ENCODE results near the gene DBNDD1.
"Not testable (repeated sequence)": the region's sequence is repeated elsewhere in the genome, so short reads cannot be mapped to it uniquely, and the experiment has no call there.

DBNDD1 gene

GRCh38 chr16:90001761-90002503 is 17.3 kb downstream of the DBNDD1 start:
- DNase-seq (ENCODE audit: extremely low spot score), result no peak
- ChIA-PET POLR2A (no interaction called here), CTCF (no interaction called here)
- no peak for TF ChIP-seq L3MBTL2 (conservative IDR thresholded peaks at IDR 0.05)
- TF ChIP-seq CTBP1 (IDR thresholded peaks at IDR 0.05; ENCODE audit: borderline replicate concordance), result no peak
- TF ChIP-seq BHLHE40 (IDR thresholded peaks at IDR 0.05; ENCODE audit: borderline replicate concordance), result no peak
- TF ChIP-seq TARDBP (IDR thresholded peaks at IDR 0.05), result no peak
- TF ChIP-seq ARNT (IDR thresholded peaks at IDR 0.05), result no peak
- TF ChIP-seq FOXM1 (IDR thresholded peaks at IDR 0.05; ENCODE audit: borderline replicate concordance), result no peak
- no peak for TF ChIP-seq PKNOX1 (IDR thresholded peaks at IDR 0.05)
- TF ChIP-seq NFRKB (IDR thresholded peaks at IDR 0.05), result no peak
- no peak for TF ChIP-seq ZNF384 (IDR thresholded peaks at IDR 0.05)

- TF ChIP-seq CTBP1 (IDR thresholded peaks at IDR 0.05; ENCODE audit: borderline replicate concordance) (no peak), PKNOX1 (IDR thresholded peaks at IDR 0.05) (no peak), ARNT (IDR thresholded peaks at IDR 0.05) (no peak), FOXM1 (IDR thresholded peaks at IDR 0.05; ENCODE audit: borderline replicate concordance) (no peak), HDGF (IDR thresholded peaks at IDR 0.05; ENCODE audit: borderline replicate concordance) (no peak), TARDBP (IDR thresholded peaks at IDR 0.05) (no peak), LEF1 (IDR thresholded peaks at IDR 0.05; ENCODE audit: borderline replicate concordance) (no peak), SUZ12 (IDR thresholded peaks at IDR 0.05) (no peak), NFRKB (IDR thresholded peaks at IDR 0.05) (no peak)
- ChIA-PET POLR2A (interaction anchor here (1.1 kb wide), 1 partner anchor 28 kb away, joined by 5 read pairs; no protein-coding TSS in a partner anchor), CTCF (no interaction called here)
- no peak for DNase-seq (ENCODE audit: extremely low spot score)
These were observed 18.4 kb downstream of the DBNDD1 start for GRCh38 chr16:90000733-90001427.

GRCh38 chr16:89999831-90000574 is 19.3 kb downstream of the DBNDD1 start:
- POLR2A ChIA-PET, result interaction anchor here (1.1 kb wide), 1 partner anchor 27 kb away, joined by 5 read pairs; no protein-coding TSS in a partner anchor
- CTCF ChIA-PET, result interaction anchor here (0.6 kb wide), 1 partner anchor 75 kb away, joined by 3 read pairs; no protein-coding TSS in a partner anchor

GRCh38 chr16:89996178-89996489 is 23.1 kb downstream of the DBNDD1 start:
- ChIA-PET POLR2A (no interaction called here), CTCF (no interaction called here)
- no peak for TF ChIP-seq FOXM1 (IDR thresholded peaks at IDR 0.05; ENCODE audit: borderline replicate concordance)
- no peak for TF ChIP-seq SUZ12 (IDR thresholded peaks at IDR 0.05)
- no peak for TF ChIP-seq FOXA1 (IDR thresholded peaks at IDR 0.05)
- TF ChIP-seq ARNT (IDR thresholded peaks at IDR 0.05), result no peak
- TF ChIP-seq TARDBP (IDR thresholded peaks at IDR 0.05), result no peak
- no peak for TF ChIP-seq FOXK2 (IDR thresholded peaks at IDR 0.05)
- no peak for TF ChIP-seq CTBP1 (IDR thresholded peaks at IDR 0.05; ENCODE audit: borderline replicate concordance)
- DNase-seq (ENCODE audit: extremely low spot score), result no peak

More at GRCh38 chr16:89999831-90000574, 19.3 kb downstream of the DBNDD1 start:
- DNase-seq (ENCODE audit: extremely low spot score), result no peak
- TF ChIP-seq FOXM1 (IDR thresholded peaks at IDR 0.05; ENCODE audit: borderline replicate concordance) (no peak), TARDBP (IDR thresholded peaks at IDR 0.05) (no peak), SUZ12 (IDR thresholded peaks at IDR 0.05) (no peak), ELF4 (IDR thresholded peaks at IDR 0.05) (no peak), L3MBTL2 (conservative IDR thresholded peaks at IDR 0.05) (no peak), FOXA1 (IDR thresholded peaks at IDR 0.05) (no peak), ZNF384 (IDR thresholded peaks at IDR 0.05) (no peak), FOXK2 (IDR thresholded peaks at IDR 0.05) (no peak), SP1 (IDR thresholded peaks at IDR 0.05) (no peak), HDGF (IDR thresholded peaks at IDR 0.05; ENCODE audit: borderline replicate concordance) (no peak), NFRKB (IDR thresholded peaks at IDR 0.05) (no peak), ARNT (IDR thresholded peaks at IDR 0.05) (no peak), PKNOX1 (IDR thresholded peaks at IDR 0.05) (no peak), LEF1 (IDR thresholded peaks at IDR 0.05; ENCODE audit: borderline replicate concordance) (no peak), CTBP1 (IDR thresholded peaks at IDR 0.05; ENCODE audit: borderline replicate concordance) (no peak), BHLHE40 (IDR thresholded peaks at IDR 0.05; ENCODE audit: borderline replicate concordance) (no peak)

GRCh38 chr16:89995475-89996177 is 23.6 kb downstream of the DBNDD1 start:
- POLR2A ChIA-PET; CTCF ChIA-PET; DNase-seq (ENCODE audit: extremely low spot score): not testable (repeated sequence)

GRCh38 chr16:89994721-89995474 is 24.4 kb downstream of the DBNDD1 start:
- POLR2A ChIA-PET; DNase-seq (ENCODE audit: extremely low spot score); CTCF ChIA-PET: not testable (repeated sequence)
